HepG2 (cell line): ENCODE measurements around the gene COL18A1. TPM values are rescaled to one million over a fixed set of nuclear protein-coding genes. Genes with fewer than 3 reads are reported as not detected.
A peak's percentile ranks its signal among the peaks of the same experiment; 100 is the strongest.

Source experiments
- ATAC-seq: fragments of 200-7000 bp; cut with Tn5 transposase; 3 replicates; pipeline ENCODE4 v1.9.1; 2020; ENCODE audit warnings: mild to moderate bottlenecking, moderate library complexity
- BruUV-seq: library from RNA; stranded (reverse); fragments of 400-500 nt; replicated peaks from 2 replicates; lab custom pipeline; 2021; lab: Mats Ljungman, UMichigan
- CTCF ChIA-PET: fragments of 300-600 bp; formaldehyde crosslinking; extraction: SDS; loops from one replicate; lab custom pipeline; 2021; ENCODE audit warnings: low total read pairs, inconsistent platforms, low intra/inter-chr PET ratio; lab: Yijun Ruan, JAX
- POLR2A ChIA-PET: fragments of 350-600 bp; sonication (Branson Sonifier 250); formaldehyde crosslinking; loops from one replicate; lab custom pipeline; 2020; ENCODE audit warnings: antibody characterized with exemption, inconsistent platforms; lab: Yijun Ruan, JAX
- DNase-seq: peaks from one replicate; pipeline ENCODE4 v3.0.0-alpha.2; 2015; ENCODE audit warnings: low spot score
- FAIRE-seq: peaks from 3 replicates; lab custom pipeline; 2011; peaks lifted over from hg19 to GRCh38; lab: Jason Lieb, UNC
- H2AFZ ChIP-seq: one replicate; pipeline ENCODE4 v1.6.1; 2011; ENCODE audit warnings: low read length, inconsistent platforms
- H3K27ac ChIP-seq: fragments of 300-600 bp; 3 replicates; pipeline ENCODE4 v1.8.0; 2011; ENCODE audit warnings: mixed run types, mild to moderate bottlenecking, mixed read lengths, low read length, inconsistent platforms; ENCODE audit not compliant: insufficient read depth; ENCODE audit errors: extremely low read length
- H3K27me3 ChIP-seq, 2 experiments: fragments of 200-600 bp in 1 of 2; 2 replicates in 1 of 2; 3 replicates in 1 of 2; pipeline versions ENCODE4 v1.6.0 to v1.8.0; 2011; ENCODE audit warnings: low read length in 2 of 2, mild to moderate bottlenecking in 2 of 2, moderate library complexity in 2 of 2, inconsistent platforms in 1 of 2; ENCODE audit not compliant: insufficient read depth in 2 of 2, control insufficient read depth in 1 of 2
- H3K36me3 ChIP-seq, 2 experiments: fragments of 200-600 bp in 1 of 2; replicated peaks in 1 of 2; 2 replicates in 1 of 2; 3 replicates in 1 of 2; pipeline versions ENCODE4 v1.5.1 to v1.8.0; 2011; ENCODE audit warnings: low read length in 2 of 2, inconsistent platforms in 1 of 2; ENCODE audit not compliant: insufficient read depth in 2 of 2, control insufficient read depth in 1 of 2
- H3K4me1 ChIP-seq: 2 replicates; pipeline ENCODE4 v1.5.1; 2012; ENCODE audit warnings: low read length, inconsistent platforms; ENCODE audit not compliant: insufficient read depth
- H3K4me2 ChIP-seq: 2 replicates; pipeline ENCODE4 v1.6.0; 2011; ENCODE audit warnings: low read depth, low read length, inconsistent platforms
- H3K4me3 ChIP-seq, 3 experiments: fragments of 200-600 bp in 1 of 3; sonication (generic), shearing (Covaris generic) in 1 of 3; replicated peaks in 1 of 3; 2 replicates each; pipeline ENCODE4 v1.5.1; 2011 to 2016; ENCODE audit warnings: low read length in 3 of 3, inconsistent platforms in 2 of 3, low read depth in 2 of 3, mild to moderate bottlenecking in 2 of 3, control low read depth in 1 of 3, mixed read lengths in 1 of 3; ENCODE audit not compliant: insufficient read depth in 1 of 3
- H3K79me2 ChIP-seq: one replicate; pipeline ENCODE4 v1.6.1; 2011; ENCODE audit warnings: low read length, inconsistent platforms; ENCODE audit not compliant: insufficient read depth
- H3K9ac ChIP-seq: 2 replicates; pipeline ENCODE4 v1.6.0; 2011; ENCODE audit warnings: mild to moderate bottlenecking, low read depth, low read length, inconsistent platforms; ENCODE audit not compliant: insufficient read depth
- H3K9me3 ChIP-seq: 2 replicates; pipeline ENCODE4 v1.5.1; 2012; ENCODE audit warnings: mild to moderate bottlenecking, low read length
- H4K20me1 ChIP-seq: 2 replicates; pipeline ENCODE4 v1.6.0; 2011; ENCODE audit warnings: inconsistent platforms, mild to moderate bottlenecking, low read length, moderate library complexity; ENCODE audit not compliant: insufficient read depth
- AGO2 ChIP-seq: fragments of 200-400 bp; formaldehyde crosslinking; optimal IDR thresholded peaks from 2 replicates; pipeline ENCODE3; 2017; ENCODE audit warnings: mild to moderate bottlenecking, low read depth, low read length, moderate library complexity
- ELF4 ChIP-seq: sonication (generic); formaldehyde crosslinking; IDR thresholded peaks from 2 replicates; pipeline ENCODE4 v1.5.0; 2020; ENCODE audit warnings: missing genetic modification reagents, mild to moderate bottlenecking, moderate library complexity, borderline replicate concordance
- MXI1 ChIP-seq: IDR thresholded peaks from 3 replicates; pipeline ENCODE4 v1.6.1; 2012; ENCODE audit warnings: low read depth, low read length, inconsistent platforms, borderline replicate concordance
- RFX1 ChIP-seq: fragments of 450-650 bp; IDR thresholded peaks from 2 replicates; pipeline ENCODE4 v1.6.1; 2017
- STAG1 ChIP-seq: sonication (generic); formaldehyde crosslinking; IDR thresholded peaks from 2 replicates; pipeline ENCODE4 v1.4.0; 2020; ENCODE audit warnings: missing genetic modification reagents
- TAF1 ChIP-seq: sonication (generic); formaldehyde crosslinking; IDR thresholded peaks from 2 replicates; pipeline ENCODE4 v1.4.0; 2020; ENCODE audit warnings: missing genetic modification reagents
- U2AF2 ChIP-seq: fragments of 200-400 bp; formaldehyde crosslinking; IDR thresholded peaks from 2 replicates; pipeline ENCODE4 v1.6.1; 2017; ENCODE audit warnings: low read depth, mild to moderate bottlenecking, low read length
- ZBTB10 ChIP-seq: sonication (generic); formaldehyde crosslinking; IDR thresholded peaks from 2 replicates; pipeline ENCODE4 v1.4.0; 2020; ENCODE audit warnings: missing genetic modification reagents, borderline replicate concordance
- ZBTB4 ChIP-seq: sonication (generic); formaldehyde crosslinking; IDR thresholded peaks from 2 replicates; pipeline ENCODE4 v1.4.0; 2020; ENCODE audit warnings: missing genetic modification reagents, mild to moderate bottlenecking, borderline replicate concordance
- ZEB1 ChIP-seq: IDR thresholded peaks from 2 replicates; pipeline ENCODE4 v1.6.1; 2012; ENCODE audit warnings: mild to moderate bottlenecking, low read depth, inconsistent platforms; ENCODE audit not compliant: insufficient replicate concordance
- ZNF18 ChIP-seq: sonication (generic); formaldehyde crosslinking; IDR thresholded peaks from 2 replicates; pipeline ENCODE4 v1.8.0; 2022; ENCODE audit warnings: mild to moderate bottlenecking, missing genetic modification reagents; ENCODE audit not compliant: insufficient replicate concordance
- ZNF503 ChIP-seq: sonication (generic); formaldehyde crosslinking; IDR thresholded peaks from 2 replicates; pipeline ENCODE4 v1.4.0; 2020; ENCODE audit warnings: missing genetic modification reagents
- ZNF549 ChIP-seq: sonication (generic); formaldehyde crosslinking; IDR thresholded peaks from 2 replicates; pipeline ENCODE4 v1.5.0; 2020; ENCODE audit warnings: missing genetic modification reagents
- ZNF597 ChIP-seq: sonication (generic); formaldehyde crosslinking; IDR thresholded peaks from 2 replicates; pipeline ENCODE4 v1.5.0; 2020; ENCODE audit warnings: missing genetic modification reagents
- WGBS: methylation state at CpG from one replicate; pipeline ENCODE4 v1.1.6; 2017; ENCODE audit warnings: low lambda C conversion rate; 5-methylcytosine and 5-hydroxymethylcytosine counted together
- in situ Hi-C: cut with HindIII; loops from 2 replicates; pipeline ENCODE4 v1.10.0; 2017; ENCODE audit warnings: low pct_unique_long_range_greater_than_20kb; ENCODE audit not compliant: extremely low pct_ligation_motif_present
- intact Hi-C: fragments of 100-400 bp; cut with micrococcal nuclease; formaldehyde crosslinking; loops from one replicate; pipeline ENCODE4 v1.10.0; 2022; ENCODE audit not compliant: unreplicated experiment
- polyA plus RNA-seq, 8 experiments: library from polyadenylated mRNA; depleted of rRNA in 3 of 8; stranded (reverse) in 7 of 8; unstranded in 1 of 8; fragments of >200 nt; fragmentation: Illumina TruSeq in 4 of 8; extraction: Trizol in 4 of 8; gene quantifications; 2 replicates each; pipeline versions ENCODE4 v1.2.1 to v1.2.3, GENCODE V29; 2011 to 2016; ENCODE audit warnings: low read depth in 4 of 8, missing spikeins in 1 of 8, mixed read lengths in 1 of 8; ENCODE audit not compliant: insufficient read depth in 1 of 8
- total RNA-seq, 5 experiments: library from RNA; depleted of rRNA; stranded (reverse); fragments of >200 nt; fragmentation: Illumina TruSeq; extraction: Trizol; gene quantifications; 2 replicates each; pipeline ENCODE4 v1.2.3, GENCODE V29; 2016; ENCODE audit warnings: low read depth in 1 of 5

The COL18A1 gene
- total and polyA plus RNA-seq, 2 of the 13 experiments (the other 11 are each of a cell fraction or from before 2014, with no cell fraction given), result 79.0 to 102 TPM

- in situ Hi-C loops, result no loop called here
- 93% methylated on average over 11 of the region's 11 CpGs for WGBS
- TF ChIP-seq AGO2, result peak; percentile 47
- no peak for TF ChIP-seq MXI1
- TF ChIP-seq TAF1 (CRISPR knock-in tag), result no peak
- no peak for TF ChIP-seq ZNF18 (CRISPR knock-in tag)
- no peak for TF ChIP-seq U2AF2
- TF ChIP-seq ZBTB4 (CRISPR knock-in tag), result 0 out of 2 replicates have a peak, but pooled peaks have one; percentile 12
- TF ChIP-seq STAG1, result no peak
- TF ChIP-seq ZNF597, result no peak
- TF ChIP-seq ZNF503 (CRISPR knock-in tag), result 0 out of 2 replicates have a peak, but pooled peaks have one; percentile 2
- no peak for TF ChIP-seq ZEB1
- 0 out of 2 replicates have a peak, but pooled peaks have one; percentile 9 for TF ChIP-seq ZBTB10 (CRISPR knock-in tag)
- no peak for TF ChIP-seq RFX1
- TF ChIP-seq ZNF549, result no peak
- TF ChIP-seq ELF4, result no peak
Measured at GRCh38 chr21:45525910-45526306, 120.9 kb downstream of the COL18A1 start.

More at GRCh38 chr21:45525910-45526306, 120.9 kb downstream of the COL18A1 start:
- no peak overlapping the region for H3K4me3 ChIP-seq
- peak overlapping the region; percentile 60 for H3K9ac ChIP-seq
- peaks cover 4% of the 10 kb centered on the region for H3K79me2 ChIP-seq
- FAIRE-seq (no peak), ATAC-seq (no peak), DNase-seq (no peak)
- no peaks in the 10 kb centered on the region for H4K20me1 ChIP-seq
- intact Hi-C loops, result no loop called here
- CTCF ChIA-PET, result no interaction called here
- BruUV-seq, result no TSS peak
- H2AFZ ChIP-seq, result no peak overlapping the region
- POLR2A ChIA-PET, result interaction anchor here (0.8 to 2.7 kb wide), 15 partner anchors 8 to 586 kb away, joined by 3 to 65 read pairs (median 4); partner anchors contain the start of genes POFUT2 and SLX9
- H3K9me3 ChIP-seq, result peaks cover 9% of the 10 kb centered on the region
- H3K36me3 ChIP-seq, result peaks cover 12 to 36% of the 10 kb centered on the region in 2 experiments
- peaks cover 54% of the 10 kb centered on the region for H3K4me1 ChIP-seq
- H3K27ac ChIP-seq, result peak overlapping the region; percentile 86
- peak overlapping the region; percentile 49 for H3K4me2 ChIP-seq
- no peaks in the 10 kb centered on the region for H3K27me3 ChIP-seq
